Erythroblast (primary cell): ENCODE measurements around the gene CD93.

Source experiments
- DNase-seq, 2 experiments: peaks; one replicate each; lab custom pipeline; 2025; lab: John Stamatoyannopoulos, UW
- GATA1 ChIP-seq: IDR thresholded peaks from 2 replicates; pipeline ENCODE4 v1.6.1; 2011; ENCODE audit warnings: low read depth, mild to moderate bottlenecking, control low read depth, low read length, moderate library complexity
- POLR2A ChIP-seq: IDR thresholded peaks from 2 replicates; pipeline ENCODE4 v1.6.1; 2011; ENCODE audit warnings: mild to moderate bottlenecking, low read length

Gene CD93

DNA sequence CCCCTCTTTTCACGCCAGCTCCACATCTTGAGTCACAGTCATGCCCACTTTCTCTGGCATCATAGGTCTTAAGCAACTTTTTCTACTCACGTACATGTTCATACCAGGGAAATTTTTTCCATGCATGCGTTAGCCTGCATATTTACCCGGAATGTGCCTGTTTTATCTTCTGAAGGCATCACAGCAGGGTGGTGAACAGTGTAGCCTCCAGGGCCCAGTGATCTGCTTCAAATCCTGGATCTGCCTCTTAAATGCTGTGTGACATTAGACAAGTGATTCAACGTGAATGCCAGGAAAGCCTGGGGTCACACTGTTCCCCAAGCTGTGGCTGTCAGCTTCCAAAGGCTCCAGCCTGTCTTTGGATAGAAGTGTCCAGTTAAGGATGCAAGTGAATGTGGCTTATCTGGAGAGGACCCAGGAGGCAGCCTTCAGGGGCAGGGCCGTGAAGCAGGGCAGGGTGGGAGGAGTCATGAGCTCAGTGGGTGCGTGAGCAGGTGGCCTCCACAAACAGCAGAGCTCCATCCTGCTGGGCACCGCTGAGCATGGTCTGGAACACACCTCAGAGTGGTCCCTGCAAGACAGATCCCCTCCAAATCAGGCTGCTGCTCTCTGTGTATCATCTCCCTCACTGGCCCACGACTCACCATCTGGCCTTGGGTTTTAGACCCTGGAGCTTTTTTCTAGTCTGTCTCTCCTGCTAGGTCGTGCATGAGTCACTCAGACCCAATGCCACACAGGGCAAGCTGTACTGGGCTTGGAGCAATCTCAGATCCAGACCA is 30.4 kb upstream of the CD93 start:
- TF ChIP-seq GATA1 (no peak), POLR2A (no peak)
- peak; percentile 53 to 61 for DNase-seq

DNA sequence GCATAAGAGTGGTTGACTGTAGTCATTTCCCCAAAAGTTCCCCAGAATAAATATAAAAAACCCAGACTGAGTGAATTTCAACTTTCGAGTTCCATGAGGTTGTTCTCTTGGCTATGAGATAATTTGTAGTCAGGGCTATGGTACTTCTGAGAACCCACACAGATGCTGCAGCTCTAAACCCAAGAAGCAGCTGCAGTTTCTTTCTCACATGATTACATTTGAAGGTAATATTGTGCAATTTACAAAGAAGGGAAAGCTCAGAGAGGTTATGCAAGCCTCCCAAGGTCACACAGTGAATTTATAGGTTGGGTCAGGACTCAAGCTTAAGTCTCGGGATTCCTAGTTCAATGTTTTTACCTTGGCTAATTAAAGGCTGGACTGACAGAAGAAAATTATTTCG is 29.7 kb upstream of the CD93 start:
- DNase-seq, result peak; percentile 15 to 35
- TF ChIP-seq GATA1, result no peak

GRCh38 chr20:23114448-23115082 is 28.4 kb upstream of the CD93 start:
- DNase-seq, result peak in 1 of 2 experiments; percentile 21
- TF ChIP-seq POLR2A (no peak), GATA1 (no peak)

DNA sequence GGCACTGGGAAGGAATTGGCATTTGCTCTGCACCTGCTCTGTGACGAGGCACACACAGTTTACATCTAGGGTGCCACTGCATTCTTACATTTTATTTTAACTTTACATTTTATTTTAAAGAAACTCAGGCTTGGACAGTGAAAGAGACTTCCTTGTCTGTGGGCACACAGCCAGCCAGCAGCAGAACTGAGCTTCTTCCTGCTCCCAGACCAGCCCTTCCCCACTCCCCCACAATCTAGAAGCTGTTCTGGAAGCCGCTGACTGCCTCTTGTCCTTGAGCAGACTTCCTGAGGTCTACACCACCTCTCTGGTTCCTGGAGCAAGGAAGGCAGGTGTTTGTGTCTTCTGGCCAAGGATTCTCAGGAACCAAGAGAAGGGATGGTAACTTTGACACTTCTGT is 27.9 kb upstream of the CD93 start:
- no peak for DNase-seq
- no peak for TF ChIP-seq GATA1
- no peak for TF ChIP-seq POLR2A

DNA sequence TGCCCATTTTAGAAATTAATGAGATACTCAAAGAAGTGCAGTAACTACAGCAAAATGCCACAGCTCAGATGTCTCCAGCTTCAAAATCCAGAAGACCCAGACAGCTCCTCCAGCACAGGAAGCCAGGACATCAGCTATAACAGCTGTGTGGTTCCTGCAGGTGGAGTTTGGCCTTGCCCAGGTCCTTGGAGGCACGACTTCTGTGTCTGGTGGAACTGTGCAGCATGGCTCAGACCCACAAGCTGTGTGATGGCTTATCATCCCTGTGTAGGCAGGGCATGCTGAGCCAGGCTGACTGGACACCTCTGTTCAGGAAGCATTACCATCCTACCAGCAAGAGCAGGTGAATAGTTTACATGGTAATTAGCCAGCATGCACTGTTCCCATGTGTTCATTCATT is 26.5 kb upstream of the CD93 start:
- TF ChIP-seq POLR2A (no peak), GATA1 (no peak)
- peak; percentile 33 to 49 for DNase-seq

- TF ChIP-seq GATA1 (no peak), POLR2A (no peak)
- DNase-seq, result no peak
Measured at GRCh38 chr20:23111944-23112342, 25.8 kb upstream of the CD93 start.

- no peak for TF ChIP-seq POLR2A
- no peak for TF ChIP-seq GATA1
- DNase-seq, result no peak
Measured at GRCh38 chr20:23111307-23111943, 25.3 kb upstream of the CD93 start.

DNA sequence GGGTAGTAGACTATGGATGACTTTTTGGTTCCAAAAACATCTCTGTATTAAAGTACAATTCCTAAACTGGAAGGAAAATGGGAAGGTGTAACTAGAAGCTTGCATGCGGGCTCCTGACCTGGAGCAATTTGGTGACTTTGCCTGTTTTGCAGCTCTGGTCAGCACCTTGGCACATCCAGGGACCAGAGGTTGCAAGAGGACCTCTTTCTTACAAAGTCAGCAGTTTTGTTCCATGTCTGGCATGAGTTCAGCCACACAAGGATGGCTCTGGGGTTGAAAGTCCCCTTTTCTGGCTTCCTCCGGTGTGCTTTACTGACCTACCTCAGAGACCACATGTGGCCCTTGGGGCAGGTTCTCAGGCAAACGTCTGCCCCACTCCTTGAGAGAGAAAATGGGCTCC is 22.7 kb upstream of the CD93 start:
- TF ChIP-seq POLR2A, result no peak
- no peak for TF ChIP-seq GATA1

DNA sequence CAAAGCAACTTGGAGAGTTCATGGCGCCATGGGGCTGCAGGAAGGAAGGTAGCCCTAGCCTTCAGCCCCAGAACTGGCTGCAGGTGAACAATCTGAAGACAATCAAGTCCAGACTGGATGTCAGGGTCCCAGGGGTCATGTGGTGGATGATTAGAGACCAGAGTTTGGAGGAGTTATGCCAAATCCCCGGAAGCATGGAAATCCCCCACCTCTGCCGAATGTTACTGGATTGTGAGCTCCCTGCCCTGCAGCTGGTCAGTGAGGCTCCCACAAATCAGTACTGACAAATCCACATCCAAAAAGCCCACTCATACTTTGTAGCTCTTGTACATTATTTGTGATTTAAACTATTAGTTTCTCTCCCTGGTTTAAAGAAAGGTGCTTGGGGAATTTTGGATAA is 21.3 kb upstream of the CD93 start:
- DNase-seq, result no peak
- no peak for TF ChIP-seq POLR2A
- TF ChIP-seq GATA1, result no peak

More for the DNA sequence above, 22.7 kb upstream of the CD93 start:
- no peak for DNase-seq

GRCh38 chr20:23106271-23106851 is 20.2 kb upstream of the CD93 start:
- DNase-seq, result no peak
- TF ChIP-seq POLR2A, result no peak
- no peak for TF ChIP-seq GATA1

- no peak for DNase-seq
- TF ChIP-seq GATA1 (no peak), POLR2A (no peak)
Measured at GRCh38 chr20:23105193-23105592, 19.1 kb upstream of the CD93 start.

- no peak for DNase-seq
- no peak for TF ChIP-seq GATA1
- no peak for TF ChIP-seq POLR2A
Measured at GRCh38 chr20:23103284-23104018, 17.3 kb upstream of the CD93 start.

GRCh38 chr20:23101696-23102406 is 15.7 kb upstream of the CD93 start:
- no peak for TF ChIP-seq GATA1
- no peak for TF ChIP-seq POLR2A
- no peak for DNase-seq
